CD4-positive, CD25-positive, alpha-beta regulatory T cell (primary cell): ENCODE data around the gene SPARCL1. TPM values are rescaled to one million over a fixed set of nuclear protein-coding genes. Genes with fewer than 3 reads are reported as not detected.
"Not testable (repeated sequence)": the region's sequence is repeated elsewhere in the genome, so short reads cannot be mapped to it uniquely, and the experiment has no call there.

Experiments
- ATAC-seq, 2 donors: fragments of 150-1000 bp; cut with Tn5 transposase; one replicate each; pipeline ENCODE4 v1.10.0; 2021; ENCODE audit warnings: low read depth in 2 of 2, moderate number of reproducible peaks in 2 of 2, moderate library complexity in 1 of 2
- DNase-seq, 3 donors: peaks; one replicate each; pipeline versions ENCODE4 v3.0.0 to v3.0.0-alpha.2; 2012 to 2022; ENCODE audit warnings: mixed read lengths in 1 of 3
- H3K27ac ChIP-seq: one replicate; pipeline ENCODE4 v1.7.0; 2013; ENCODE audit warnings: mild to moderate bottlenecking, low read length; ENCODE audit not compliant: insufficient read depth, poor library complexity, severe bottlenecking
- H3K27me3 ChIP-seq: one replicate; pipeline ENCODE4 v1.7.0; 2013; ENCODE audit warnings: low read length; ENCODE audit not compliant: control insufficient read depth, insufficient read depth
- H3K36me3 ChIP-seq: one replicate; pipeline ENCODE4 v1.7.0; 2013; ENCODE audit warnings: mild to moderate bottlenecking, low read length, moderate library complexity; ENCODE audit not compliant: control insufficient read depth, insufficient read depth
- H3K4me1 ChIP-seq: 2 replicates; pipeline ENCODE4 v1.7.0; 2013; ENCODE audit warnings: mild to moderate bottlenecking, low read length; ENCODE audit not compliant: insufficient read depth, control insufficient read depth, poor library complexity, severe bottlenecking
- H3K4me3 ChIP-seq: one replicate; pipeline ENCODE4 v1.7.0; 2013; ENCODE audit warnings: low read depth, mild to moderate bottlenecking, low read length, moderate library complexity
- H3K9me3 ChIP-seq, 2 experiments: 1 replicate in 1 of 2; 2 replicates in 1 of 2; pipeline ENCODE4 v1.7.0; 2013; ENCODE audit warnings: low read length in 2 of 2, mild to moderate bottlenecking in 1 of 2, moderate library complexity in 1 of 2; ENCODE audit not compliant: control insufficient read depth in 2 of 2
- H3K27ac Mint-ChIP-seq, 3 donors: one replicate each; pipeline ENCODE4 v1.8.0; 2020 to 2022; ENCODE audit warnings: mild to moderate bottlenecking in 3 of 3, mixed read lengths in 3 of 3, moderate library complexity in 2 of 3
- H3K27me3 Mint-ChIP-seq: one replicate; pipeline ENCODE4 v1.8.0; 2022; ENCODE audit warnings: mild to moderate bottlenecking, mixed read lengths
- H3K36me3 Mint-ChIP-seq: one replicate; pipeline ENCODE4 v1.8.0; 2020; ENCODE audit warnings: mixed read lengths
- H3K4me1 Mint-ChIP-seq, 4 donors: one replicate each; pipeline ENCODE4 v1.8.0; 2020 to 2022; ENCODE audit warnings: mixed read lengths in 4 of 4, mild to moderate bottlenecking in 1 of 4
- H3K4me3 Mint-ChIP-seq, 4 donors: one replicate each; pipeline ENCODE4 v1.8.0; 2020 to 2022; ENCODE audit warnings: mild to moderate bottlenecking in 4 of 4, mixed read lengths in 4 of 4, moderate library complexity in 3 of 4
- H3K9me3 Mint-ChIP-seq, 7 donors: one replicate each; pipeline ENCODE4 v1.8.0; 2020 to 2022; ENCODE audit warnings: mixed read lengths in 7 of 7, mild to moderate bottlenecking in 3 of 7, moderate library complexity in 2 of 7
- polyA plus RNA-seq, 4 donors: library from polyadenylated mRNA; unstranded; fragments of 300-500 nt; fragmentation: Illumina TruSeq; gene quantifications; one replicate each; pipeline ENCODE4 v1.2.3, GENCODE V29; 2021
- total RNA-seq: library from RNA; stranded (reverse); gene quantifications from one replicate; pipeline ENCODE4 v1.2.3, GENCODE V29; 2022

Gene SPARCL1, protein sequence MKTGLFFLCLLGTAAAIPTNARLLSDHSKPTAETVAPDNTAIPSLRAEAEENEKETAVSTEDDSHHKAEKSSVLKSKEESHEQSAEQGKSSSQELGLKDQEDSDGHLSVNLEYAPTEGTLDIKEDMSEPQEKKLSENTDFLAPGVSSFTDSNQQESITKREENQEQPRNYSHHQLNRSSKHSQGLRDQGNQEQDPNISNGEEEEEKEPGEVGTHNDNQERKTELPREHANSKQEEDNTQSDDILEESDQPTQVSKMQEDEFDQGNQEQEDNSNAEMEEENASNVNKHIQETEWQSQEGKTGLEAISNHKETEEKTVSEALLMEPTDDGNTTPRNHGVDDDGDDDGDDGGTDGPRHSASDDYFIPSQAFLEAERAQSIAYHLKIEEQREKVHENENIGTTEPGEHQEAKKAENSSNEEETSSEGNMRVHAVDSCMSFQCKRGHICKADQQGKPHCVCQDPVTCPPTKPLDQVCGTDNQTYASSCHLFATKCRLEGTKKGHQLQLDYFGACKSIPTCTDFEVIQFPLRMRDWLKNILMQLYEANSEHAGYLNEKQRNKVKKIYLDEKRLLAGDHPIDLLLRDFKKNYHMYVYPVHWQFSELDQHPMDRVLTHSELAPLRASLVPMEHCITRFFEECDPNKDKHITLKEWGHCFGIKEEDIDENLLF
- total RNA-seq: not detected
- polyA plus RNA-seq: not detected

DNA sequence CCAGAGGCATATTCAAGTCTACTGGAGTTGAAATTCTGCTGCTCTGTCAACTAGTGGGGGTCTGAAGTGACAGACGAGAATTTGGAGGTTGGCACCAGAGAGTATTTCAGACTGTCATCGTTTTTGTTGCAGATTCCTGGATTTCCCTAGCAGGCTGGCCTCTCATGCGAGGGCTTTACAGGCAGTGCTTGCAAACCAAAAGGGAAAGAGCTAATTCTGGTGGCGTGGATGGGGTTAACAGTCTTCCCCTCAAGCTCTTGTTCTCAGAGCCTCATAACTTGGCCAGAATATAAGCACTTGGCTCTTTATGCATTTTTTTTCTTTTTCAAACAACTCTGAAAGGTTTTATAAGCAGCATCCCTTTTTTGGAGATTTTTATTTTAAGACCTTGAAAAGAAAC, at the start of gene SPARCL1:
Gene SPARCL1 (minus strand): TSS at position 190 of the 400 bp plus-strand sequence. CDS start 29,802 bp downstream, outside the sequence.
- H3K4me3 Mint-ChIP-seq: no peak within 1 kb of the TSS

GRCh38 chr4:87575983-87576382, 46.8 kb upstream of the SPARCL1 start:
- peaks cover 8% of the 10 kb centered on the region for H3K27me3 Mint-ChIP-seq
- no peak overlapping the region for H3K4me3 Mint-ChIP-seq
- Histone ChIP-seq H3K27me3 (no peaks in the 10 kb centered on the region), H3K36me3 (no peaks in the 10 kb centered on the region), H3K4me3 (no peak overlapping the region), H3K4me1 (no peaks in the 10 kb centered on the region), H3K9me3 (no peaks in the 10 kb centered on the region), H3K27ac (no peak overlapping the region)
- H3K36me3 Mint-ChIP-seq: no peaks in the 10 kb centered on the region
- ATAC-seq: no peak
- H3K4me1 Mint-ChIP-seq: no peaks in the 10 kb centered on the region
- H3K9me3 Mint-ChIP-seq: peaks cover 0 to 1% (median 0%) of the 10 kb centered on the region in 7 donors
- H3K27ac Mint-ChIP-seq: no peak overlapping the region
- DNase-seq: no peak

More for the DNA sequence above, at the start of gene SPARCL1:
- H3K27ac ChIP-seq: no peak within 1 kb of the TSS
- DNase-seq (no peak), ATAC-seq (no peak)
- H3K36me3 ChIP-seq: no peaks in the 10 kb centered on the region
- Mint-ChIP-seq H3K9me3 (peaks cover 0 to 12% (median 3%) of the 10 kb centered on the region in 7 donors), H3K27ac (no peak within 1 kb of the TSS), H3K36me3 (no peaks in the 10 kb centered on the region), H3K27me3 (peaks cover 6% of the 10 kb centered on the region), H3K4me1 (no peaks in the 10 kb centered on the region)
- H3K27me3 ChIP-seq: no peaks in the 10 kb centered on the region
- H3K4me3 ChIP-seq: no peak within 1 kb of the TSS
- no peaks in the 10 kb centered on the region for H3K4me1 ChIP-seq
- H3K9me3 ChIP-seq: peaks cover 4 to 8% of the 10 kb centered on the region in 2 experiments

DNA sequence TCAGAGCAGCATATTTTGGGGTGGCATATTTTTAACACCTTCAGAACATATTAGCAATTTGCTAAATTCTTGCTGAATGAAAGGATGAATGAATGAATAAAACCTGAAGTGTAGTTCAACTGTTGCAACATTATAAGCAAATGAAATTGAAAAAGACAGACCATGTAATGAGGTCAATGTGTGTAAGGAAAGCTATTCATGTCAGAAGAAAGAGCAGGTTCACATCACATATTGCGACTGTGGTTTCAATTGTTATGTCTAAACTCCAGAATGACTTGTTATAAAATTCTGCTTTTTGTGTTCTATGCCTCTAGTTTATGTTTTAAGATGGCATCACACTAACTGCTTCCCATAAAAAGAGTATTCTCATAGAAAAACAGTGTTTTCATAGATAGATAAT, 46.2 kb upstream of the SPARCL1 start:
- H3K4me3 Mint-ChIP-seq: no peak overlapping the region
- Histone ChIP-seq H3K4me3 (no peak overlapping the region), H3K27ac (no peak overlapping the region), H3K36me3 (no peaks in the 10 kb centered on the region), H3K4me1 (no peaks in the 10 kb centered on the region), H3K9me3 (no peaks in the 10 kb centered on the region), H3K27me3 (no peaks in the 10 kb centered on the region)
- ATAC-seq (no peak), DNase-seq (no peak)
- no peak overlapping the region for H3K27ac Mint-ChIP-seq
- H3K4me1 Mint-ChIP-seq: no peaks in the 10 kb centered on the region
- peaks cover 0 to 1% (median 0%) of the 10 kb centered on the region in 7 donors for H3K9me3 Mint-ChIP-seq
- H3K27me3 Mint-ChIP-seq: peaks cover 8% of the 10 kb centered on the region
- no peaks in the 10 kb centered on the region for H3K36me3 Mint-ChIP-seq

- ATAC-seq: no peak
- no peaks in the 10 kb centered on the region for H3K36me3 Mint-ChIP-seq
- no peaks in the 10 kb centered on the region for H3K9me3 ChIP-seq
Observed at GRCh38 chr4:87574996-87575395, 45.8 kb upstream of the SPARCL1 start.

GRCh38 chr4:87574376-87574775, 45.2 kb upstream of the SPARCL1 start:
- not testable (repeated sequence) for H3K4me1 ChIP-seq

More at GRCh38 chr4:87574996-87575395, 45.8 kb upstream of the SPARCL1 start:
- H3K27me3 Mint-ChIP-seq: peaks cover 8% of the 10 kb centered on the region
- H3K9me3 Mint-ChIP-seq: peaks cover 0 to 1% (median 0%) of the 10 kb centered on the region in 7 donors
- H3K4me1 Mint-ChIP-seq: no peaks in the 10 kb centered on the region
- no peak overlapping the region for H3K4me3 ChIP-seq
- no peak overlapping the region for H3K27ac ChIP-seq
- no peaks in the 10 kb centered on the region for H3K4me1 ChIP-seq
- no peak for DNase-seq
- H3K4me3 Mint-ChIP-seq: no peak overlapping the region
- H3K36me3 ChIP-seq: no peaks in the 10 kb centered on the region
- H3K27me3 ChIP-seq: no peaks in the 10 kb centered on the region
- H3K27ac Mint-ChIP-seq: no peak overlapping the region

DNA sequence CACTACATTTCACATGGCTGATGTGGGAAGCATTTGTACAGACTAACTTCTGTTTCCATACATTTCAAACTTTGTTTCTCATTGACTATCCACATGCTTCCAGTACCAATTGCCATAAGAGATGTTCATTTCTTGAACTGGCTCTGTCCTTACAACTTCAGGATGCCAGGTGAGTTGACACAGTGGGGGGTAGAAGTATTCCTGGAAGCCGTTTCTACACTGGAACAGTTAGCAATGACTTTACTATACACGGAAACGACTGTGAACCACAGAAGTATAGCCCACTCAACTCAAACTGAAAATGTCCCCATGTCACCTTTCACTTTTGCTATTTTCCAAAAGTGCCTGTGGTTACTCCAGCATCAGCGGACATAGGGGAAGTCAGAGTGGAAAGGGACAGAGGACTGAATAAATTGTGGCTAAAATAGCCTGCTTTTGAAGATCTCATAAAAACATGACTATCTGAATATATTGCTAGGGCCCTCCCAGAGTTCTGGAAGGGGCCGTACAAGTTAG, 41.2 kb upstream of the SPARCL1 start:
- no peak for ATAC-seq
- H3K36me3 Mint-ChIP-seq: no peaks in the 10 kb centered on the region
- H3K27me3 Mint-ChIP-seq: peaks cover 7% of the 10 kb centered on the region

More at GRCh38 chr4:87574376-87574775, 45.2 kb upstream of the SPARCL1 start:
- not testable (repeated sequence) for DNase-seq, H3K9me3 Mint-ChIP-seq, H3K4me1 Mint-ChIP-seq, H3K27ac Mint-ChIP-seq, H3K4me3 ChIP-seq, ATAC-seq, H3K36me3 ChIP-seq, H3K9me3 ChIP-seq, H3K27me3 Mint-ChIP-seq, H3K36me3 Mint-ChIP-seq, H3K27ac ChIP-seq, H3K4me3 Mint-ChIP-seq, H3K27me3 ChIP-seq

DNA sequence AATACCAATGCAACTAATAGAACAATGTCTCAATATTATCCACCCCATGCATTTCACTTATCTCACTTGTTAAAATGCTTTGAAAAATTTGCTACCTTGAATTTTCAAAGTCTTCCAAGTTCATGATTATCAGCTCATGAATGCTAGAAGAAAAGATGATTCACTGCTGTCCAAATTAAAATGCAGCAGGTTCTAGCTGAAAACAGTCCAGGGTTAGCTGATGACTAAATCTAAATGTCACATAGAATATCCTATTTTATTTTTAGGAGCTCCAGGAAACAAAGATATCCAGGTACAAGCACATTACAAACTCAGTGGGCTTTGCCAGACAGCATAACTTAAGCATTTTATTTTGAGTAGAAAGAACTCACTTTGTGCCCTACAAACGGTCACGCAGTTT, 38.0 kb upstream of the SPARCL1 start:
- peaks cover 7% of the 10 kb centered on the region for H3K27me3 Mint-ChIP-seq
- ATAC-seq: no peak
- peaks cover 0 to 6% (median 0%) of the 10 kb centered on the region in 7 donors for H3K9me3 Mint-ChIP-seq
- Histone ChIP-seq H3K27ac (no peak overlapping the region), H3K36me3 (no peaks in the 10 kb centered on the region), H3K27me3 (no peaks in the 10 kb centered on the region), H3K9me3 (no peaks in the 10 kb centered on the region), H3K4me1 (no peaks in the 10 kb centered on the region), H3K4me3 (no peak overlapping the region)
- H3K36me3 Mint-ChIP-seq: no peaks in the 10 kb centered on the region
- H3K4me1 Mint-ChIP-seq: peaks cover 0 to 2% (median 0%) of the 10 kb centered on the region in 4 donors
- no peak overlapping the region for H3K27ac Mint-ChIP-seq
- H3K4me3 Mint-ChIP-seq: no peak overlapping the region
- DNase-seq: no peak

More for the DNA sequence above, 41.2 kb upstream of the SPARCL1 start:
- no peaks in the 10 kb centered on the region for H3K36me3 ChIP-seq
- H3K4me3 Mint-ChIP-seq: no peak overlapping the region
- no peaks in the 10 kb centered on the region for H3K9me3 ChIP-seq
- DNase-seq: no peak
- peaks cover 0 to 2% (median 0%) of the 10 kb centered on the region in 4 donors for H3K4me1 Mint-ChIP-seq
- H3K9me3 Mint-ChIP-seq: peaks cover 0 to 7% (median 0%) of the 10 kb centered on the region in 7 donors
- H3K4me1 ChIP-seq: no peaks in the 10 kb centered on the region
- H3K27ac Mint-ChIP-seq: no peak overlapping the region
- no peak overlapping the region for H3K4me3 ChIP-seq
- no peaks in the 10 kb centered on the region for H3K27me3 ChIP-seq
- H3K27ac ChIP-seq: no peak overlapping the region
